GM23338 (cell line): ENCODE data around the gene BRD9. TPM values are rescaled to one million over a fixed set of nuclear protein-coding genes. Genes with fewer than 3 reads are reported as not detected.

ENCODE experiments used
- ATAC-seq: fragments of 200-7000 bp; cut with Tn5 transposase; 3 replicates; pipeline ENCODE4 v1.9.1; 2020
- DNase-seq: peaks from one replicate; pipeline ENCODE4 v3.0.0-alpha.2; 2015; ENCODE audit warnings: low spot score
- H2AFZ ChIP-seq: fragments of 200-600 bp; sonication (generic); 2 replicates; pipeline ENCODE4 v1.8.0; 2016; ENCODE audit warnings: antibody characterized with exemption, mild to moderate bottlenecking, moderate library complexity
- H3F3A ChIP-seq: fragments of 200-600 bp; sonication (generic); replicated peaks from 2 replicates; pipeline ENCODE4 v1.8.0; 2017; ENCODE audit warnings: antibody characterized with exemption, mixed run types, low read depth
- H3K27ac ChIP-seq: fragments of 200-600 bp; sonication (generic); 2 replicates; pipeline ENCODE4 v1.6.1; 2016; ENCODE audit warnings: low read depth
- H3K27me3 ChIP-seq: fragments of 200-600 bp; sonication (generic); 2 replicates; pipeline ENCODE4 v1.8.0; 2016; ENCODE audit warnings: mild to moderate bottlenecking, mixed run types, moderate library complexity; ENCODE audit not compliant: insufficient read depth
- H3K36me3 ChIP-seq: fragments of 200-600 bp; sonication (generic); 2 replicates; pipeline ENCODE4 v1.8.0; 2016; ENCODE audit warnings: mild to moderate bottlenecking; ENCODE audit not compliant: insufficient read depth
- H3K4me1 ChIP-seq: fragments of 200-600 bp; sonication (generic); 2 replicates; pipeline ENCODE4 v1.8.0; 2016; ENCODE audit warnings: mild to moderate bottlenecking, moderate library complexity; ENCODE audit not compliant: insufficient read depth
- H3K4me2 ChIP-seq: fragments of 200-600 bp; sonication (generic); 2 replicates; pipeline ENCODE4 v1.7.1; 2017; ENCODE audit warnings: mixed run types
- H3K4me3 ChIP-seq: fragments of 200-600 bp; sonication (generic); 2 replicates; pipeline ENCODE4 v1.6.1; 2016; ENCODE audit warnings: mixed run types
- H3K79me2 ChIP-seq: fragments of 200-600 bp; sonication (generic); replicated peaks from 2 replicates; pipeline ENCODE4 v1.8.0; 2017; ENCODE audit warnings: mild to moderate bottlenecking; ENCODE audit not compliant: insufficient read depth
- H3K9me2 ChIP-seq: fragments of 200-600 bp; sonication (generic); 2 replicates; pipeline ENCODE4 v1.8.0; 2017; ENCODE audit not compliant: insufficient read depth
- H4K20me1 ChIP-seq: fragments of 200-600 bp; sonication (generic); replicated peaks from 2 replicates; pipeline ENCODE4 v1.8.0; 2017; ENCODE audit warnings: mild to moderate bottlenecking; ENCODE audit not compliant: insufficient read depth
- H3K27ac Mint-ChIP-seq: 2 replicates; pipeline ENCODE4 v1.8.0; 2020; ENCODE audit warnings: inconsistent platforms, mild to moderate bottlenecking, moderate library complexity, mixed read lengths
- H3K27me3 Mint-ChIP-seq: 3 replicates; pipeline ENCODE4 v1.8.0; 2022; ENCODE audit warnings: low read depth, mild to moderate bottlenecking, moderate library complexity, mixed read lengths, inconsistent platforms; ENCODE audit not compliant: insufficient read depth, poor library complexity
- H3K36me3 Mint-ChIP-seq: 3 replicates; pipeline ENCODE4 v1.8.0; 2021; ENCODE audit warnings: low read depth, mild to moderate bottlenecking, inconsistent platforms, moderate library complexity, mixed read lengths
- H3K4me1 Mint-ChIP-seq: 3 replicates; pipeline ENCODE4 v1.8.0; 2020; ENCODE audit warnings: mild to moderate bottlenecking, inconsistent platforms, mixed read lengths
- H3K4me3 Mint-ChIP-seq: 3 replicates; pipeline ENCODE4 v1.8.0; 2021; ENCODE audit warnings: moderate library complexity, mild to moderate bottlenecking, inconsistent platforms, mixed read lengths
- H3K9me3 Mint-ChIP-seq: 3 replicates; pipeline ENCODE4 v1.8.0; 2020; ENCODE audit warnings: moderate library complexity, mild to moderate bottlenecking, inconsistent platforms, mixed read lengths
- CREB1 ChIP-seq: fragments of 250-450 bp; sonication (Bioruptor Pico); IDR thresholded peaks from 2 replicates; pipeline ENCODE4 v1.5.0; 2020; ENCODE audit warnings: low read depth, mild to moderate bottlenecking, moderate library complexity
- EZH2 ChIP-seq: fragments of 200-600 bp; sonication (generic); IDR thresholded peaks from one replicate; pipeline ENCODE4 v1.8.0; 2017; ENCODE audit warnings: antibody characterized with exemption, mild to moderate bottlenecking, low read depth; ENCODE audit not compliant: unreplicated experiment
- EZH2phosphoT487 ChIP-seq: fragments of 200-600 bp; sonication (generic); IDR thresholded peaks from one replicate; pipeline ENCODE4 v1.8.1; 2018; ENCODE audit warnings: antibody characterized with exemption; ENCODE audit not compliant: unreplicated experiment
- JUNB ChIP-seq: IDR thresholded peaks from one replicate; pipeline ENCODE4 v1.6.1; 2016; ENCODE audit warnings: antibody characterized with exemption; ENCODE audit not compliant: unreplicated experiment
- NANOG ChIP-seq: IDR thresholded peaks from 2 replicates; pipeline ENCODE4 v1.6.1; 2016; ENCODE audit warnings: antibody characterized with exemption, borderline replicate concordance
- STAT1 ChIP-seq: IDR thresholded peaks from one replicate; pipeline ENCODE4 v1.6.1; 2016; ENCODE audit warnings: antibody characterized with exemption; ENCODE audit not compliant: unreplicated experiment
- ZNF462 ChIP-seq: fragments of 250-450 bp; sonication (Bioruptor Pico); IDR thresholded peaks from 2 replicates; pipeline ENCODE4 v1.5.0; 2020; ENCODE audit warnings: mild to moderate bottlenecking, moderate library complexity
- polyA plus RNA-seq: library from polyadenylated mRNA; unstranded; fragments of >200 nt; fragmentation: Nextera tagmentation; extraction: Ambion mirVana; gene quantifications from 2 replicates; pipeline ENCODE4 v1.2.1, GENCODE V29; 2016
- total RNA-seq: library from RNA; depleted of rRNA; stranded (reverse); fragments of >200 nt; shearing (Covaris generic); gene quantifications from 2 replicates; pipeline ENCODE4 v1.2.3, GENCODE V29; 2014
- TF ChIP-seq, protein P1 (sequence below), 2 experiments: fragments of 200-600 bp in 1 of 2; sonication (generic) in 1 of 2; conservative IDR thresholded peaks; 2 replicates each; pipeline versions ENCODE4 v1.5.1 to v1.6.1; 2016 to 2017; ENCODE audit warnings: antibody characterized with exemption in 2 of 2, low read depth in 2 of 2, mild to moderate bottlenecking in 2 of 2, moderate library complexity in 1 of 2

BRD9 gene
- total and polyA plus RNA-seq, 2 experiments from 2014 or later: 32.9 to 54.7 TPM

- TF ChIP-seq ZNF462 (CRISPR knock-in tag): no peak
- no peak for TF ChIP-seq STAT1
- TF ChIP-seq CREB1 (CRISPR knock-in tag): no peak
- TF ChIP-seq NANOG: no peak
These were observed 16.5 kb upstream of the BRD9 start (continued) for GRCh38 chr5:909086-909485.

GRCh38 chr5:908172-908571 lies 15.6 kb upstream of the BRD9 start:
- TF ChIP-seq EZH2phosphoT487: no peak
- no peak for TF ChIP-seq JUNB
- TF ChIP-seq, protein P1, sequence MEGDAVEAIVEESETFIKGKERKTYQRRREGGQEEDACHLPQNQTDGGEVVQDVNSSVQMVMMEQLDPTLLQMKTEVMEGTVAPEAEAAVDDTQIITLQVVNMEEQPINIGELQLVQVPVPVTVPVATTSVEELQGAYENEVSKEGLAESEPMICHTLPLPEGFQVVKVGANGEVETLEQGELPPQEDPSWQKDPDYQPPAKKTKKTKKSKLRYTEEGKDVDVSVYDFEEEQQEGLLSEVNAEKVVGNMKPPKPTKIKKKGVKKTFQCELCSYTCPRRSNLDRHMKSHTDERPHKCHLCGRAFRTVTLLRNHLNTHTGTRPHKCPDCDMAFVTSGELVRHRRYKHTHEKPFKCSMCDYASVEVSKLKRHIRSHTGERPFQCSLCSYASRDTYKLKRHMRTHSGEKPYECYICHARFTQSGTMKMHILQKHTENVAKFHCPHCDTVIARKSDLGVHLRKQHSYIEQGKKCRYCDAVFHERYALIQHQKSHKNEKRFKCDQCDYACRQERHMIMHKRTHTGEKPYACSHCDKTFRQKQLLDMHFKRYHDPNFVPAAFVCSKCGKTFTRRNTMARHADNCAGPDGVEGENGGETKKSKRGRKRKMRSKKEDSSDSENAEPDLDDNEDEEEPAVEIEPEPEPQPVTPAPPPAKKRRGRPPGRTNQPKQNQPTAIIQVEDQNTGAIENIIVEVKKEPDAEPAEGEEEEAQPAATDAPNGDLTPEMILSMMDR (conservative IDR thresholded peaks at IDR 0.05; ENCODE audit: low read depth in 2 of 2): no peak
- no peak for TF ChIP-seq NANOG
- TF ChIP-seq EZH2: no peak
- no peak for TF ChIP-seq ZNF462 (CRISPR knock-in tag)
- H3K9me3 Mint-ChIP-seq: no peaks in the 10 kb centered on the region
- no peaks in the 10 kb centered on the region for H3K9me2 ChIP-seq
- no peaks in the 10 kb centered on the region; the same call in 2 of the 3 replicates for H3K4me1 Mint-ChIP-seq
- no peaks in the 10 kb centered on the region for H3F3A ChIP-seq
- ATAC-seq (no peak), DNase-seq (no peak)
- H3K27me3 ChIP-seq: no peaks in the 10 kb centered on the region
- peaks cover 86% of the 10 kb centered on the region for H3K36me3 Mint-ChIP-seq
- no peaks in the 10 kb centered on the region for H3K4me1 ChIP-seq
- no peak overlapping the region for H3K4me3 Mint-ChIP-seq
- H2AFZ ChIP-seq: no peak overlapping the region
- H3K27ac Mint-ChIP-seq: no peak overlapping the region
- H3K4me2 ChIP-seq: no peak overlapping the region
- H3K27ac ChIP-seq: no peak overlapping the region
- no peaks in the 10 kb centered on the region for H3K27me3 Mint-ChIP-seq
- H3K4me3 ChIP-seq: no peak overlapping the region
- H3K79me2 ChIP-seq: peaks cover 19% of the 10 kb centered on the region; the same call in 1 of the 2 replicates
- peaks cover 11% of the 10 kb centered on the region for H4K20me1 ChIP-seq
- peaks cover 58% of the 10 kb centered on the region for H3K36me3 ChIP-seq
